Measurements from ENCODE around the gene EPS8L2. TPM values are rescaled to one million over a fixed set of nuclear protein-coding genes. Genes with fewer than 3 reads are reported as not detected.

EPS8L2 gene
- total and polyA plus RNA-seq, 2 of the 8 experiments (the other 6 are each of a cell fraction or from before 2014, with no cell fraction given) = 38.5 to 57.0 TPM

GRCh38 chr11:688681-689080 is 17.4 kb upstream of the EPS8L2 start:
- Histone ChIP-seq H3K79me1 (ENCODE audit: low read depth, low read length) (peaks cover 10% of the 10 kb centered on the region; the same call in 1 of the 2 replicates), H3K14ac (ENCODE audit: insufficient read length) (no peak overlapping the region), H4K91ac (replicated peaks; ENCODE audit: insufficient read length, low read length) (no peak overlapping the region), H3K18ac (ENCODE audit: extremely low read depth, low read length) (no peak overlapping the region), H3K79me2 (ENCODE audit: control insufficient read depth in 1 of 2, insufficient read depth in 2 of 2, low read length in 2 of 2) (peaks cover 0 to 27% of the 10 kb centered on the region in 2 experiments; a peak in 3 of 4 replicates), H3K23me2 (ENCODE audit: low read depth, low read length) (0 out of 2 replicates have a peak, but pooled peaks cover 2% of the 10 kb centered on the region), H2BK12ac (ENCODE audit: low read depth, low read length) (no peak overlapping the region), H4K5ac (ENCODE audit: insufficient read length, low read depth, low read length) (no peak overlapping the region), H3K4ac (replicated peaks; ENCODE audit: insufficient read length, low read depth, low read length) (no peak overlapping the region), H3K4me2 (ENCODE audit: insufficient read depth in 1 of 2, low read depth in 2 of 2, low read length in 2 of 2) (no peak overlapping the region), H4K8ac (ENCODE audit: extremely low read depth, insufficient read depth, low read length) (no peak overlapping the region; the same call in 1 of the 2 replicates), H2BK15ac (ENCODE audit: low read length) (no peak overlapping the region), H3K36me3 (ENCODE audit: control insufficient read depth in 2 of 4, insufficient read depth in 4 of 4, low read length in 3 of 4) (peaks cover 6 to 45% (median 24%) of the 10 kb centered on the region in 4 experiments; a peak in 7 of 8 replicates), H3K27ac (ENCODE audit: low read depth, low read length) (no peak overlapping the region), H3K27me3 (replicated peaks in 1 of 4; ENCODE audit: control insufficient read depth in 3 of 4, extremely low read depth in 1 of 4, insufficient read depth in 3 of 4, low read length in 3 of 4) (no peaks in the 10 kb centered on the region), H3K4me3 (ENCODE audit: extremely low read depth in 1 of 4, insufficient read depth in 2 of 4, low read depth in 3 of 4, low read length in 4 of 4) (no peak overlapping the region), H3K23ac (ENCODE audit: insufficient read length) (no peak overlapping the region), H2BK120ac (replicated peaks; ENCODE audit: low read depth, low read length) (no peak overlapping the region), H4K20me1 (replicated peaks in 1 of 2; ENCODE audit: control insufficient read depth in 1 of 2, insufficient read depth in 2 of 2, low read length in 2 of 2) (peaks cover 10 to 12% of the 10 kb centered on the region in 2 experiments), H2AFZ (ENCODE audit: low read length) (no peak overlapping the region), H2BK5ac (ENCODE audit: low read depth, low read length) (no peak overlapping the region), H2BK20ac (ENCODE audit: low read length) (no peak overlapping the region), H3K56ac (replicated peaks; ENCODE audit: insufficient read length, low read depth, low read length) (no peak overlapping the region), H3K4me1 (replicated peaks in 1 of 4; ENCODE audit: control insufficient read depth in 3 of 4, insufficient read depth in 4 of 4, low read length in 3 of 4) (peaks cover 0 to 15% (median 2%) of the 10 kb centered on the region in 4 experiments; a peak in 3 of 7 replicates), H3K9ac (replicated peaks in 1 of 4; ENCODE audit: extremely low read depth in 1 of 4, low read depth in 3 of 4, low read length in 3 of 4) (no peak overlapping the region; a peak in 1 of 7 replicates), H2AK5ac (ENCODE audit: low read depth, low read length) (no peak overlapping the region), H3K9me3 (ENCODE audit: insufficient read depth in 2 of 2, low read depth in 1 of 2, low read length in 1 of 2) (no peaks in the 10 kb centered on the region)
- FAIRE-seq = no peak
- WGBS, 2 experiments (ENCODE audit: extremely low coverage in 1 of 2, insufficient coverage in 1 of 2, insufficient read length in 1 of 2, insufficient replicate concordance in 2 of 2, low coverage in 1 of 2, low lambda C conversion rate in 2 of 2, missing lambda C conversion rate in 1 of 2) = 94% methylated on average over 9 of the region's 9 CpGs; no CpG with 5 or more reads in 1 of the 2 experiments
- CTCF ChIA-PET (ENCODE audit: partially characterized antibody) = interaction anchor here (1.0 to 1.1 kb wide), 3 partner anchors 12 to 36 kb away, joined by 3 to 4 read pairs (median 3); no protein-coding TSS in a partner anchor
- POLR2A ChIA-PET (ENCODE audit: partially characterized antibody) = no interaction called here
- no peak for DNase-seq (ENCODE audit: low read depth in 1 of 2, low spot score in 2 of 2)
- TF ChIP-seq SP1 (IDR thresholded peaks at IDR 0.05; ENCODE audit: low read depth, low read length) = no peak
- no peak for TF ChIP-seq EGR1 (IDR thresholded peaks at IDR 0.05; ENCODE audit: borderline replicate concordance, low read depth, low read length)
- TF ChIP-seq USF2 (IDR thresholded peaks at IDR 0.05; ENCODE audit: low read length) = no peak
- no peak for TF ChIP-seq KDM4A (IDR thresholded peaks at IDR 0.05; ENCODE audit: low read depth, low read length, severe bottlenecking)
- no peak for TF ChIP-seq SUZ12 (IDR thresholded peaks at IDR 0.05; ENCODE audit: low read length)
- no peak for TF ChIP-seq NANOG (IDR thresholded peaks at IDR 0.05; ENCODE audit: insufficient read depth, low read depth, low read length, poor library complexity, severe bottlenecking)
- TF ChIP-seq, protein P1, sequence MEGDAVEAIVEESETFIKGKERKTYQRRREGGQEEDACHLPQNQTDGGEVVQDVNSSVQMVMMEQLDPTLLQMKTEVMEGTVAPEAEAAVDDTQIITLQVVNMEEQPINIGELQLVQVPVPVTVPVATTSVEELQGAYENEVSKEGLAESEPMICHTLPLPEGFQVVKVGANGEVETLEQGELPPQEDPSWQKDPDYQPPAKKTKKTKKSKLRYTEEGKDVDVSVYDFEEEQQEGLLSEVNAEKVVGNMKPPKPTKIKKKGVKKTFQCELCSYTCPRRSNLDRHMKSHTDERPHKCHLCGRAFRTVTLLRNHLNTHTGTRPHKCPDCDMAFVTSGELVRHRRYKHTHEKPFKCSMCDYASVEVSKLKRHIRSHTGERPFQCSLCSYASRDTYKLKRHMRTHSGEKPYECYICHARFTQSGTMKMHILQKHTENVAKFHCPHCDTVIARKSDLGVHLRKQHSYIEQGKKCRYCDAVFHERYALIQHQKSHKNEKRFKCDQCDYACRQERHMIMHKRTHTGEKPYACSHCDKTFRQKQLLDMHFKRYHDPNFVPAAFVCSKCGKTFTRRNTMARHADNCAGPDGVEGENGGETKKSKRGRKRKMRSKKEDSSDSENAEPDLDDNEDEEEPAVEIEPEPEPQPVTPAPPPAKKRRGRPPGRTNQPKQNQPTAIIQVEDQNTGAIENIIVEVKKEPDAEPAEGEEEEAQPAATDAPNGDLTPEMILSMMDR (IDR thresholded peaks at IDR 0.05; ENCODE audit: control extremely low read depth in 1 of 3, insufficient read depth in 1 of 3, low read depth in 1 of 3, low read length in 3 of 3) = no peak
- no peak for TF ChIP-seq CHD1 (IDR thresholded peaks at IDR 0.05; ENCODE audit: low read depth, low read length)
- no peak for TF ChIP-seq SIN3A (conservative IDR thresholded peaks at IDR 0.05 in 1 of 2, IDR thresholded peaks at IDR 0.05 in 1 of 2; ENCODE audit: low read depth in 1 of 2, low read length in 2 of 2)
- TF ChIP-seq POU5F1 (IDR thresholded peaks at IDR 0.05; ENCODE audit: low read depth, low read length) = no peak

Measured in H1 (cell line).